ENCODE data around the gene RGS8.
"Not testable (repeated sequence)": the region's sequence is repeated elsewhere in the genome, so short reads cannot be mapped to it uniquely, and the experiment has no call there.

Gene RGS8

GRCh38 chr1:182700351-182700709 lies 15.9 kb upstream of the RGS8 start:
- ATAC-seq = no peak

- no peak for ATAC-seq
These were observed 15.3 kb upstream of the RGS8 start for GRCh38 chr1:182699393-182700350.

- ATAC-seq = no peak
These were observed 14.6 kb upstream of the RGS8 start for GRCh38 chr1:182698971-182699370.

GRCh38 chr1:182693139-182693538 lies 8.8 kb upstream of the RGS8 start:
- not testable (repeated sequence) for ATAC-seq

GRCh38 chr1:182690886-182691443 lies 6.6 kb upstream of the RGS8 start:
- ATAC-seq = no peak

- ATAC-seq = peak in 1 of 2 donors; percentile 55
These were observed 4.2 kb upstream of the RGS8 start for GRCh38 chr1:182688436-182689205.

- ATAC-seq = no peak
These were observed 3.0 kb upstream of the RGS8 start for GRCh38 chr1:182687361-182687760.

- no peak for ATAC-seq
These were observed 2.1 kb upstream of the RGS8 start for GRCh38 chr1:182686446-182686845.

GRCh38 chr1:182685215-182685614 lies 828 bp upstream of the RGS8 start:
- ATAC-seq = no peak

GRCh38 chr1:182682898-182683501 lies 1.4 kb downstream of the RGS8 start:
- ATAC-seq = no peak

- no peak for ATAC-seq
These were observed 2.0 kb downstream of the RGS8 start for GRCh38 chr1:182682406-182682805.

GRCh38 chr1:182681568-182681912 lies 2.8 kb downstream of the RGS8 start:
- ATAC-seq = no peak

GRCh38 chr1:182680901-182681567 lies 3.4 kb downstream of the RGS8 start:
- ATAC-seq = peak in 1 of 2 donors; percentile 21

- no peak for ATAC-seq
These were observed 4.0 kb downstream of the RGS8 start for GRCh38 chr1:182680408-182680807.

GRCh38 chr1:182679684-182680083 lies 4.7 kb downstream of the RGS8 start:
- no peak for ATAC-seq

GRCh38 chr1:182677397-182678098 lies 6.8 kb downstream of the RGS8 start:
- peak in 1 of 2 donors; percentile 27 for ATAC-seq

- no peak for ATAC-seq
These were observed 8.1 kb downstream of the RGS8 start for GRCh38 chr1:182676274-182676673.

- ATAC-seq = no peak
These were observed 9.8 kb downstream of the RGS8 start for GRCh38 chr1:182674346-182675246.

- ATAC-seq = no peak
These were observed 11.9 kb downstream of the RGS8 start for GRCh38 chr1:182672487-182672836.

GRCh38 chr1:182671750-182672486 lies 12.5 kb downstream of the RGS8 start:
- no peak for ATAC-seq

Measured in activated CD4-positive, CD25-positive, alpha-beta regulatory T cell treated with anti-CD3 and anti-CD28 coated beads, Interleukin-2, amount 50 U/mL, for 24 hours (primary cell).